Testis (tissue), 2 donors: ENCODE data around the gene KIFBP.
"Not testable (repeated sequence)": the region's sequence is repeated elsewhere in the genome, so short reads cannot be mapped to it uniquely, and the experiment has no call there.

ENCODE experiments used
- POLR2A ChIP-seq: fragments of 450-650 bp; IDR thresholded peaks from one replicate; pipeline ENCODE4 v1.6.1; 2017; ENCODE audit warnings: antibody characterized with exemption, mild to moderate bottlenecking, moderate library complexity
- TF ChIP-seq, protein P1 (sequence below), 3 experiments: fragments of 450-650 bp in 2 of 3; fragments of 200-600 bp in 1 of 3; sonication (generic) in 1 of 3; IDR thresholded peaks; one replicate each; pipeline ENCODE4 v1.5.1; 2016 to 2019; ENCODE audit warnings: antibody characterized with exemption in 3 of 3, mild to moderate bottlenecking in 2 of 3, moderate library complexity in 1 of 3

- TF ChIP-seq POLR2A, result not testable (repeated sequence)
- TF ChIP-seq, protein P1, sequence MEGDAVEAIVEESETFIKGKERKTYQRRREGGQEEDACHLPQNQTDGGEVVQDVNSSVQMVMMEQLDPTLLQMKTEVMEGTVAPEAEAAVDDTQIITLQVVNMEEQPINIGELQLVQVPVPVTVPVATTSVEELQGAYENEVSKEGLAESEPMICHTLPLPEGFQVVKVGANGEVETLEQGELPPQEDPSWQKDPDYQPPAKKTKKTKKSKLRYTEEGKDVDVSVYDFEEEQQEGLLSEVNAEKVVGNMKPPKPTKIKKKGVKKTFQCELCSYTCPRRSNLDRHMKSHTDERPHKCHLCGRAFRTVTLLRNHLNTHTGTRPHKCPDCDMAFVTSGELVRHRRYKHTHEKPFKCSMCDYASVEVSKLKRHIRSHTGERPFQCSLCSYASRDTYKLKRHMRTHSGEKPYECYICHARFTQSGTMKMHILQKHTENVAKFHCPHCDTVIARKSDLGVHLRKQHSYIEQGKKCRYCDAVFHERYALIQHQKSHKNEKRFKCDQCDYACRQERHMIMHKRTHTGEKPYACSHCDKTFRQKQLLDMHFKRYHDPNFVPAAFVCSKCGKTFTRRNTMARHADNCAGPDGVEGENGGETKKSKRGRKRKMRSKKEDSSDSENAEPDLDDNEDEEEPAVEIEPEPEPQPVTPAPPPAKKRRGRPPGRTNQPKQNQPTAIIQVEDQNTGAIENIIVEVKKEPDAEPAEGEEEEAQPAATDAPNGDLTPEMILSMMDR (IDR thresholded peaks at IDR 0.05), result not testable (repeated sequence)
These were observed 12.6 kb upstream of the KIFBP start for GRCh38 chr10:68975936-68976473.
